Fibroblast of villous mesenchyme (primary cell): Measurements from ENCODE around the gene SSC5D. TPM values are rescaled to one million over a fixed set of nuclear protein-coding genes. Genes with fewer than 3 reads are reported as not detected.

ENCODE experiments used
- DNase-seq: peaks from one replicate; pipeline ENCODE4 v3.0.0-alpha.2; 2010; ENCODE audit warnings: low read depth
- H3K4me3 ChIP-seq: 2 replicates; pipeline ENCODE4 v1.5.1; 2011; ENCODE audit warnings: low read depth, mild to moderate bottlenecking, low read length
- CTCF ChIP-seq: IDR thresholded peaks from 2 replicates; pipeline ENCODE4 v1.5.1; 2012; ENCODE audit warnings: low read depth, mild to moderate bottlenecking, low read length; ENCODE audit not compliant: insufficient read depth
- total RNA-seq: library from RNA; depleted of rRNA; stranded (reverse); fragments of >200 nt; gene quantifications from 2 replicates; pipeline ENCODE4 v1.2.3, GENCODE V29; 2012

The SSC5D gene
- total RNA-seq: 21.2 and 23.2 TPM in 2 replicates

DNA sequence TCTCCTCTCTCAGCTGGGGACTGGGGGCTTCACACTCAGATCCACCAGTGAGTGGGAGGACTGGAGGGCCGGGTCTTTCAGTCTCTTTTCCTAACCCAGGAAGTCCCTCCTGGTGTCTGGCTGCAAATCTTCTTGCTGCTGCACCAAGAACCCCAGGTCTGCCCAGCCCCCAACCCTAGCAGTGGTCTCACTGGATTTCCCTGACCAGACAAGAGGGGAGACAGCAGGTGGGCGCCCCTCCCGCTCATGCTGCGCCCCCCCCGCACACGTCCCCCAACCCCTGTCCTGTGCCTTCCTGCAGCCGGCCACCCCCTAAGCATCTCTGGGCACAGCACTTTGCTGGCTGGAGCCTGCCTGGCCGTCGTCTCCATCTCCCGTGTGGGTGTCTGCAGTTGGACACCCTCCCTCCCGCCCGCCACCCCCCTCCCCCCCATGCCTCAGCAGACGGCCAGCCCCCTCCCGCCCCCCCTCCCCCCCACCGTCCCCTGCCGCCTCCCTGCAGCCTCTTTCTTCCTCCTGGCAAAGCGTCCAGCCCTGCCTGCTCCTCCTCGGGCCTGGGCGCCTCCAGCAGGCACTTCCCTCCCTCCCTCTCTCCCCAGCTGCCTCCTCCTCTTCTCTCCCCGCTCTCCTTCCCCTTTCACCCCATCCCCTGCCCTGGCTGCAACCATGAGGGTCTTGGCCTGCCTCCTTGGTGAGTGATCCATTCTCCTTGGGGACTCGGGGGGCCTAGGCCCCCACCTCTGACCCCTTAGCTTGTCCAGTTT lies at the start of gene SSC5D:
SSC5D (plus strand) TSS at position 513 of the 764 bp plus-strand sequence; CDS start at position 667, 154 bp downstream.
- TF ChIP-seq CTCF: no peak
- H3K4me3 ChIP-seq: peak within 1 kb of the TSS; percentile 40
- DNase-seq: no peak

GRCh38 chr19:55439052-55439451 lies 49.2 kb upstream of the SSC5D start:
- DNase-seq: no peak
- no peak for TF ChIP-seq CTCF
- no peak overlapping the region for H3K4me3 ChIP-seq

DNA sequence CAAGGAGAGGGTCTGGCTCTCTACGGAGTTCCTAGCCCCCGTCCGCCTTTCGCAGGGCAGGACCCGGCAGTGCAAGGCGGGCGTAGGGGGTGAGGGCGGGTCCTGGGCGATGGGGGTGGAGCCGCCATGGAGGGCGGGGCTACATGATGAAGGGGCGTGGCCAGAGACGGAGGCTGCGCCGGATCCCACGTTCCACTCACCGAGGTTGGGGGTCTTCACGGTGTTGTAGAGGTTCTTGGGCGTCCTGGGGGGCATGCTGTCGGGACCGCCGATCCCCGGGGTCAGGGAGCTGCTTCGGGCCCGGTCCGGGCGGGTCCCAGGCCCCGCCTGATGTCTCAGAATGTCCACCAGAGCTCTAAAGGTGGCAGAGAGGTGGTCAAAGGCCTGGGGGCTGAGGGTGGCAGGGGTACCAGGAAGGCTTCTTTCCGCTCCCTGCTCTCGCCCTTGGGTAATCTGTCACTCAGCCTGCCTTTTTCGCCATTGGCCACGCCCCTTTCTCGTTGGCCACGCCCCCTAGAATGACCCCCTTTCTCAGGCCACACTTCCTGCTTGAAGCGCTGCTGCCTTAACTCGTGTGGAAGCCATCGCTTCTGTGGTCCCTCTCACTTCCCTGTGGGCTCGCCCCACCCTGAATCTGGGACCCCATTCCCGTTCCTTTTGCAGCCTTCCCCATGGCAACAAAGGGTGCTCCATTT lies 47.7 kb upstream of the SSC5D start:
- TF ChIP-seq CTCF: no peak

GRCh38 chr19:55441319-55441691 lies 46.9 kb upstream of the SSC5D start:
- no peak for TF ChIP-seq CTCF
- H3K4me3 ChIP-seq: no peak overlapping the region
- DNase-seq: no peak

More for the DNA sequence above, 47.7 kb upstream of the SSC5D start:
- no peak for DNase-seq
- H3K4me3 ChIP-seq: no peak overlapping the region

GRCh38 chr19:55441692-55442321 lies 46.4 kb upstream of the SSC5D start:
- no peak for TF ChIP-seq CTCF
- no peak for DNase-seq
- H3K4me3 ChIP-seq: no peak overlapping the region

GRCh38 chr19:55442372-55442961 lies 45.8 kb upstream of the SSC5D start:
- no peak overlapping the region for H3K4me3 ChIP-seq
- TF ChIP-seq CTCF: no peak

More at GRCh38 chr19:55442372-55442961, 45.8 kb upstream of the SSC5D start:
- DNase-seq: no peak
